Fibroblast of peridontal ligament (primary cell): ENCODE results near the gene MYH7B.
A peak's percentile ranks its signal among the peaks of the same experiment; 100 is the strongest.

Source experiments
- DNase-seq: peaks from one replicate; pipeline ENCODE4 v3.0.0-alpha.2; 2010; ENCODE audit errors: extremely low read depth

Gene MYH7B

GRCh38 chr20:34955231-34956040 lies at the start of gene MYH7B, which contains the start of gene GSS:
Gene MYH7B (plus strand): TSS chr20:34955868. CDS start chr20:34978006, 22,138 bp downstream.
Gene GSS (minus strand): TSS chr20:34955806. CDS start chr20:34951852, 3,954 bp downstream.
- peak; percentile 94 for DNase-seq

- DNase-seq: peak; percentile 85
These were observed 47.8 kb upstream of the MYH7B start for GRCh38 chr20:34907616-34908469.

- no peak for DNase-seq
These were observed 40.5 kb upstream of the MYH7B start for GRCh38 chr20:34915131-34915530.

GRCh38 chr20:34915749-34916455 lies 39.8 kb upstream of the MYH7B start:
- DNase-seq: no peak

- DNase-seq: no peak
These were observed 38.8 kb upstream of the MYH7B start for GRCh38 chr20:34916774-34917354.

GRCh38 chr20:34920055-34920454 lies 35.6 kb upstream of the MYH7B start:
- DNase-seq: no peak

- no peak for DNase-seq
These were observed 34.2 kb upstream of the MYH7B start for GRCh38 chr20:34921436-34921835.

- peak; percentile 90 for DNase-seq
These were observed 32.9 kb upstream of the MYH7B start for GRCh38 chr20:34922654-34923381.

- no peak for DNase-seq
These were observed 32.3 kb upstream of the MYH7B start for GRCh38 chr20:34923414-34923813.

GRCh38 chr20:34925341-34925740 lies 30.3 kb upstream of the MYH7B start:
- no peak for DNase-seq

- DNase-seq: no peak
These were observed 29.7 kb upstream of the MYH7B start for GRCh38 chr20:34925981-34926380.

- DNase-seq: no peak
These were observed 29.1 kb upstream of the MYH7B start for GRCh38 chr20:34926581-34926980.

- no peak for DNase-seq
These were observed 27.9 kb upstream of the MYH7B start for GRCh38 chr20:34927736-34928135.

- DNase-seq: no peak
These were observed 27.3 kb upstream of the MYH7B start for GRCh38 chr20:34928411-34928810.

GRCh38 chr20:34931771-34932170 lies 23.9 kb upstream of the MYH7B start:
- no peak for DNase-seq

GRCh38 chr20:34938466-34939163 lies 17.1 kb upstream of the MYH7B start:
- no peak for DNase-seq

- no peak for DNase-seq
These were observed 15.6 kb upstream of the MYH7B start for GRCh38 chr20:34940081-34940481.

GRCh38 chr20:34941226-34941625 lies 14.4 kb upstream of the MYH7B start:
- DNase-seq: no peak

GRCh38 chr20:34942301-34942700 lies 13.4 kb upstream of the MYH7B start:
- no peak for DNase-seq

GRCh38 chr20:34943808-34944567 lies 11.7 kb upstream of the MYH7B start:
- no peak for DNase-seq
